ENCODE results near the gene SNX14.

Gene SNX14

DNA sequence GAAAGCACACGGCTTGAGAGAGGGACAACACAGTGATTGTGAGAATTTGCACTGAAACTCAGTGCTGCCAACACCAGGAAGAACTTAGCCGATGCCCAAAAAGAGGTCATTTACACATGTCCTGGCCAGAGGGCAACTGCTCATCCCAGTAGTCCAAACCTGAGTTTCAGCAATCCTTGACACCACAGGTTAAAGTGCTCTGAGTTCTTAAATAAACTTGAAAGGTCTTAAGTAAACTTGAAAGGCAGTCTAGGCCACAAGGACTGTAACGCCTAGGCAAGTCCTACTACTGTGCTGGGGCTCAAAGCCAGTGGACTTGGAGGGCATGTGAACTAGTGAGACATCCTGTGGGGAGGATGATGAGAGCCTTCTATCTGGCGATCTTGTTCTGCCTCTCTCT is 14.1 kb downstream of the SNX14 start:
- peaks cover 2% of the 10 kb centered on the region for H3K79me1 ChIP-seq (ENCODE audit: low read depth, low read length)
- H2AFZ ChIP-seq (ENCODE audit: low read length) = no peak overlapping the region
- no peaks in the 10 kb centered on the region for H3K27me3 ChIP-seq (ENCODE audit: control insufficient read depth in 3 of 3, insufficient read depth in 3 of 3, low read depth in 1 of 3, low read length in 3 of 3)
- H2BK5ac ChIP-seq (ENCODE audit: low read length) = no peak overlapping the region
- no peak for DNase-seq (ENCODE audit: low spot score)
- no peak overlapping the region for H3K4me2 ChIP-seq (ENCODE audit: insufficient read depth, low read length, poor library complexity, severe bottlenecking)
- H4K91ac ChIP-seq (ENCODE audit: low read depth, low read length, poor library complexity) = no peak overlapping the region
- H2AK5ac ChIP-seq (ENCODE audit: low read depth, low read length) = no peak overlapping the region
- no CpG with 5 or more reads among the region's 4 CpGs for WGBS, 2 donors (ENCODE audit: extremely low coverage in 2 of 2, insufficient read length in 2 of 2, insufficient replicate concordance in 1 of 2)
- no peak overlapping the region for H2BK12ac ChIP-seq (ENCODE audit: low read length)
- H2BK15ac ChIP-seq (ENCODE audit: low read length) = no peak overlapping the region
- H3K4ac ChIP-seq (ENCODE audit: low read length) = no peak overlapping the region
- H3K14ac ChIP-seq (ENCODE audit: low read length) = no peak overlapping the region
- no peak overlapping the region for H3K27ac ChIP-seq (replicated peaks; ENCODE audit: low read length)
- no peak overlapping the region for H2BK120ac ChIP-seq (ENCODE audit: low read depth, low read length)
- peaks cover 0 to 3% of the 10 kb centered on the region in 2 donors for H3K4me1 ChIP-seq (ENCODE audit: control insufficient read depth in 2 of 2, insufficient read depth in 1 of 2, low read depth in 1 of 2, low read length in 2 of 2)
- no peak overlapping the region for H4K8ac ChIP-seq (ENCODE audit: low read depth, low read length)
- H3K36me3 ChIP-seq (replicated peaks in 1 of 2; ENCODE audit: control insufficient read depth in 2 of 2, insufficient read depth in 2 of 2, low read length in 2 of 2) = no peaks in the 10 kb centered on the region
- no peak overlapping the region for H3K18ac ChIP-seq (ENCODE audit: low read length)
- H3K9me3 ChIP-seq (replicated peaks in 1 of 2; ENCODE audit: control insufficient read depth in 2 of 2, insufficient read depth in 1 of 2, low read depth in 1 of 2, low read length in 2 of 2) = peaks cover 0 to 10% of the 10 kb centered on the region in 2 donors
- no peak overlapping the region for H3K23ac ChIP-seq (ENCODE audit: low read depth, low read length, poor library complexity)
- no peak overlapping the region for H3K4me3 ChIP-seq (ENCODE audit: low read length in 2 of 2)
- no peak overlapping the region for H3K9ac ChIP-seq (ENCODE audit: low read depth, low read length, poor library complexity)

DNA sequence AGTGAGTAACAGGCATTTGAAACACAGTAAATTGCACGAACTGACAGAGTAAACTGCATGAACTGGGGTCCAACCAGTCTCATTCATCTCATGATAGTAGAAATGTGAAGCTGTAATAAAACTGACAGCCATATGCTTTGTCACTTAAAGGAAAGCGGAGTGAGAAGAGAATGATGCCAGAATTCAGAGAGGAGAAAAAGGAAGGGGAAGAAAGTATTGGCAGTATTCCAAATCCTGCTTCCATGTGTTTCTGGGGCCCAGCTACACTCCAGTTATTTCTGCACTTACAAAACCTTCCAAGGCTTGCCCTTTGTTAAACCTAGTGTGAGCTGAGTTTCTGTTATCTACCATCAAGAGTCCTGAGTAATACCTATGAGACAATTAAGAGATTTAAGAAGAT is 17.2 kb downstream of the SNX14 start:
- Histone ChIP-seq H3K23ac (ENCODE audit: low read depth, low read length, poor library complexity) (no peak overlapping the region), H4K8ac (ENCODE audit: low read depth, low read length) (no peak overlapping the region), H3K14ac (ENCODE audit: low read length) (no peak overlapping the region), H3K4me3 (ENCODE audit: low read length in 2 of 2) (no peak overlapping the region), H3K79me1 (ENCODE audit: low read depth, low read length) (peaks cover 2% of the 10 kb centered on the region), H4K91ac (ENCODE audit: low read depth, low read length, poor library complexity) (no peak overlapping the region), H3K4me2 (ENCODE audit: insufficient read depth, low read length, poor library complexity, severe bottlenecking) (no peak overlapping the region), H2BK15ac (ENCODE audit: low read length) (no peak overlapping the region), H2BK5ac (ENCODE audit: low read length) (no peak overlapping the region), H2AFZ (ENCODE audit: low read length) (no peak overlapping the region), H2BK120ac (ENCODE audit: low read depth, low read length) (no peak overlapping the region), H3K36me3 (replicated peaks in 1 of 2; ENCODE audit: control insufficient read depth in 2 of 2, insufficient read depth in 2 of 2, low read length in 2 of 2) (peaks cover 0 to 8% of the 10 kb centered on the region in 2 donors), H2BK12ac (ENCODE audit: low read length) (no peak overlapping the region), H3K9ac (ENCODE audit: low read depth, low read length, poor library complexity) (no peak overlapping the region), H3K27me3 (ENCODE audit: control insufficient read depth in 3 of 3, insufficient read depth in 3 of 3, low read depth in 1 of 3, low read length in 3 of 3) (no peaks in the 10 kb centered on the region), H2AK5ac (ENCODE audit: low read depth, low read length) (no peak overlapping the region), H3K18ac (ENCODE audit: low read length) (no peak overlapping the region), H3K4ac (ENCODE audit: low read length) (no peak overlapping the region), H3K9me3 (replicated peaks in 1 of 2; ENCODE audit: control insufficient read depth in 2 of 2, insufficient read depth in 1 of 2, low read depth in 1 of 2, low read length in 2 of 2) (peaks cover 0 to 5% of the 10 kb centered on the region in 2 donors), H3K27ac (replicated peaks; ENCODE audit: low read length) (no peak overlapping the region), H3K4me1 (ENCODE audit: control insufficient read depth in 2 of 2, insufficient read depth in 1 of 2, low read depth in 1 of 2, low read length in 2 of 2) (peaks cover 0 to 3% of the 10 kb centered on the region in 2 donors)
- DNase-seq (ENCODE audit: low spot score) = no peak
- WGBS, 2 donors (ENCODE audit: extremely low coverage in 2 of 2, insufficient read length in 2 of 2, insufficient replicate concordance in 1 of 2) = no CpG with 5 or more reads among the region's 2 CpGs

DNA sequence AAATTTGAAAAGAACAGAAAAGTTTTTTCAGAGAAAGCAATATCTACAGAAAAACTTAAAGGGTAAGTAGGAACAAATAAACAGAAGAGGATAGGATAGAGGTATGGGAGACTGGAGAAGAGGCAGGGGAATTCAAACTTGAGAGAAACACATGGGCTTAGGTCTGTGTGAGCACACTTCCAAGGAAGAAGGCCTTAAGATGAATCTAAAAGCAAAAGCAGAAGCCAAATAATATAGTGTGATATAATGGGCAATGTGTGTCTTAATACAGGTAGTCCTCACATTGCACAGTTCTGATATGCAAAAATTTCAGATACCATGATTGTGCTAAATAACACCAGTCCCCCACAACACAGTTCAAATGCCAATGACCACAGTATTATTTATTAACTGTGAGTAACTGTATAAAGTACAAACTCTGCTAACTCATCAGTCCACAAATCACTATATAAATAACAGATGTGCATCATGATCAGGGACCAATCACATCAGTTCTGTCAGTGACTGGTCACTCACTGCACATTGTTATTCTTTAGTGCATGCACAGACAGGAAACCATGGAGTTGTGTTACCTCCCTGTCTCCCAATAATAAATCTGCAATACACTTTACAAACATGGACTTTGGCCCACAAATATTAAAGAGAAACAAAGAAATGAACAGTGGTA is 18.6 kb downstream of the SNX14 start:
- no peak overlapping the region for H2AFZ ChIP-seq (ENCODE audit: low read length)
- no peak overlapping the region for H3K4me2 ChIP-seq (ENCODE audit: insufficient read depth, low read length, poor library complexity, severe bottlenecking)
- no peak overlapping the region for H3K4me3 ChIP-seq (ENCODE audit: low read length in 2 of 2)
- no peak for DNase-seq (ENCODE audit: low spot score)
- H2AK5ac ChIP-seq (ENCODE audit: low read depth, low read length) = no peak overlapping the region
- H3K4ac ChIP-seq (ENCODE audit: low read length) = no peak overlapping the region
- no peak overlapping the region for H2BK120ac ChIP-seq (ENCODE audit: low read depth, low read length)
- no peak overlapping the region for H2BK5ac ChIP-seq (ENCODE audit: low read length)
- H4K91ac ChIP-seq (ENCODE audit: low read depth, low read length, poor library complexity) = no peak overlapping the region
- H3K4me1 ChIP-seq (ENCODE audit: control insufficient read depth in 2 of 2, insufficient read depth in 1 of 2, low read depth in 1 of 2, low read length in 2 of 2) = peaks cover 0 to 3% of the 10 kb centered on the region in 2 donors
- no peak overlapping the region for H2BK12ac ChIP-seq (ENCODE audit: low read length)
- peaks cover 0 to 10% of the 10 kb centered on the region in 2 donors for H3K36me3 ChIP-seq (replicated peaks in 1 of 2; ENCODE audit: control insufficient read depth in 2 of 2, insufficient read depth in 2 of 2, low read length in 2 of 2)
- no peak overlapping the region for H3K23ac ChIP-seq (ENCODE audit: low read depth, low read length, poor library complexity)
- H3K9me3 ChIP-seq (replicated peaks in 1 of 2; ENCODE audit: control insufficient read depth in 2 of 2, insufficient read depth in 1 of 2, low read depth in 1 of 2, low read length in 2 of 2) = no peaks in the 10 kb centered on the region
- H3K9ac ChIP-seq (ENCODE audit: low read depth, low read length, poor library complexity) = no peak overlapping the region
- H3K18ac ChIP-seq (ENCODE audit: low read length) = no peak overlapping the region
- H3K27ac ChIP-seq (replicated peaks; ENCODE audit: low read length) = no peak overlapping the region
- H2BK15ac ChIP-seq (ENCODE audit: low read length) = no peak overlapping the region
- H3K14ac ChIP-seq (ENCODE audit: low read length) = no peak overlapping the region
- peaks cover 2% of the 10 kb centered on the region for H3K79me1 ChIP-seq (ENCODE audit: low read depth, low read length)
- H3K27me3 ChIP-seq (ENCODE audit: control insufficient read depth in 3 of 3, insufficient read depth in 3 of 3, low read depth in 1 of 3, low read length in 3 of 3) = no peaks in the 10 kb centered on the region
- no peak overlapping the region for H4K8ac ChIP-seq (ENCODE audit: low read depth, low read length)

DNA sequence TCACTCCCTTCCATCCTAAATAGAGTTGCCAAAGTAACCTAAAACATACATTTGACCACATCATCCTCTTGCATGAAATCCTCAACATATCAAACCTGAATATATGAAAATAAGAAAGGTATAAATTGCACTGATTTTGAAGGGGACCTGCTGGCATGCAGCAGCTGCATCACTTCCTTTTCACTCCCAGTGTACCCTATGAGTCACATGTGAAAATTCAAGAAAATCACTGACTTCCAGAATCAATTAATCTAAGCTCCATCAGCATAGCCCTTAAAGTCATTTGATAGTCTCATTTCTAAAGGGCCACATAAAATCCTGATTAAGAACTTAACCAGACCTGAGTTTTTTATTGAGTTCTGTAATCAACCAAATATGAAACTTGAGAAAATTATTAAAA is 24.3 kb downstream of the SNX14 start:
- H3K4me2 ChIP-seq (ENCODE audit: insufficient read depth, low read length, poor library complexity, severe bottlenecking) = no peak overlapping the region
- H3K4ac ChIP-seq (ENCODE audit: low read length) = no peak overlapping the region
- H4K91ac ChIP-seq (ENCODE audit: low read depth, low read length, poor library complexity) = no peak overlapping the region
- no peaks in the 10 kb centered on the region for H3K4me1 ChIP-seq (ENCODE audit: control insufficient read depth in 2 of 2, insufficient read depth in 1 of 2, low read depth in 1 of 2, low read length in 2 of 2)
- no peak overlapping the region for H2BK15ac ChIP-seq (ENCODE audit: low read length)
- no peaks in the 10 kb centered on the region for H3K27me3 ChIP-seq (ENCODE audit: control insufficient read depth in 3 of 3, insufficient read depth in 3 of 3, low read depth in 1 of 3, low read length in 3 of 3)
- H2BK120ac ChIP-seq (ENCODE audit: low read depth, low read length) = no peak overlapping the region
- no peak overlapping the region for H2BK5ac ChIP-seq (ENCODE audit: low read length)
- H3K79me1 ChIP-seq (ENCODE audit: low read depth, low read length) = no peaks in the 10 kb centered on the region
- H3K23ac ChIP-seq (ENCODE audit: low read depth, low read length, poor library complexity) = no peak overlapping the region
- H3K9ac ChIP-seq (ENCODE audit: low read depth, low read length, poor library complexity) = no peak overlapping the region
- no peak overlapping the region for H3K14ac ChIP-seq (ENCODE audit: low read length)
- no peak overlapping the region for H3K27ac ChIP-seq (replicated peaks; ENCODE audit: low read length)
- no peak for DNase-seq (ENCODE audit: low spot score)
- H3K4me3 ChIP-seq (ENCODE audit: low read length in 2 of 2) = no peak overlapping the region
- no peak overlapping the region for H2AK5ac ChIP-seq (ENCODE audit: low read depth, low read length)
- H3K36me3 ChIP-seq (replicated peaks in 1 of 2; ENCODE audit: control insufficient read depth in 2 of 2, insufficient read depth in 2 of 2, low read length in 2 of 2) = peaks cover 0 to 29% of the 10 kb centered on the region in 2 donors
- H3K18ac ChIP-seq (ENCODE audit: low read length) = no peak overlapping the region
- H3K9me3 ChIP-seq (replicated peaks in 1 of 2; ENCODE audit: control insufficient read depth in 2 of 2, insufficient read depth in 1 of 2, low read depth in 1 of 2, low read length in 2 of 2) = no peaks in the 10 kb centered on the region
- no peak overlapping the region for H2AFZ ChIP-seq (ENCODE audit: low read length)
- no peak overlapping the region for H4K8ac ChIP-seq (ENCODE audit: low read depth, low read length)
- no peak overlapping the region for H2BK12ac ChIP-seq (ENCODE audit: low read length)
